K562 (cell line): ENCODE results near the gene CASTOR1. TPM values are rescaled to one million over a fixed set of nuclear protein-coding genes. Genes with fewer than 3 reads are reported as not detected.

Source experiments
- ATAC-seq: fragments of 200-7000 bp; cut with Tn5 transposase; 3 replicates; pipeline ENCODE4 v1.9.1; 2020; ENCODE audit warnings: moderate library complexity
- BruUV-seq: library from RNA; stranded (reverse); fragments of 400-500 nt; replicated peaks from 2 replicates; lab custom pipeline; 2021; lab: Mats Ljungman, UMichigan
- CTCF ChIA-PET: fragments of 300-600 bp; formaldehyde crosslinking; extraction: SDS; loops from one replicate; lab custom pipeline; 2021; ENCODE audit warnings: low intra/inter-chr PET ratio; lab: Yijun Ruan, JAX
- POLR2A ChIA-PET: fragments of 300-600, 350-650 bp; sonication (Branson Sonifier 250); formaldehyde crosslinking; extraction: SDS; loops from one replicate; lab custom pipeline; 2021; ENCODE audit warnings: antibody characterized with exemption, inconsistent platforms; lab: Yijun Ruan, JAX
- DNase-seq, 4 experiments: peaks; one replicate each; pipeline versions ENCODE4 v3.0.0 to v3.0.0-alpha.2; 2011 to 2018; ENCODE audit warnings: low spot score in 3 of 4, mixed read lengths in 3 of 4; ENCODE audit errors: extremely low read depth in 1 of 4
- FAIRE-seq: peaks from 2 replicates; lab custom pipeline; 2011; peaks lifted over from hg19 to GRCh38; lab: Jason Lieb, UNC
- H2AFZ ChIP-seq: 2 replicates; pipeline ENCODE4 v1.6.0; 2011; ENCODE audit warnings: low read depth, low read length, control low read depth, inconsistent platforms
- H3K27ac ChIP-seq: fragments of 200-600 bp; 3 replicates; pipeline ENCODE4 v1.8.0; 2011; ENCODE audit warnings: low read depth, mild to moderate bottlenecking, control low read depth, inconsistent platforms, low read length, moderate library complexity, mixed read lengths; ENCODE audit errors: extremely low read depth
- H3K27me3 ChIP-seq, 2 experiments: fragments of 300-600 bp in 1 of 2; 2 replicates in 1 of 2; 3 replicates in 1 of 2; pipeline versions ENCODE4 v1.6.0 to v1.8.0; 2011; ENCODE audit warnings: inconsistent platforms in 2 of 2, low read length in 2 of 2, mild to moderate bottlenecking in 1 of 2, mixed read lengths in 1 of 2, moderate library complexity in 1 of 2; ENCODE audit not compliant: control insufficient read depth in 2 of 2, insufficient read depth in 2 of 2
- H3K36me3 ChIP-seq: fragments of 300-600 bp; 3 replicates; pipeline ENCODE4 v1.8.0; 2011; ENCODE audit warnings: mild to moderate bottlenecking, low read length, inconsistent platforms; ENCODE audit not compliant: control insufficient read depth, insufficient read depth
- H3K4me1 ChIP-seq, 2 experiments: fragments of 200-600 bp in 1 of 2; replicated peaks in 1 of 2; 2 replicates in 1 of 2; 3 replicates in 1 of 2; pipeline versions ENCODE4 v1.5.1 to v1.8.0; 2011; ENCODE audit warnings: inconsistent platforms in 2 of 2, low read length in 2 of 2, mild to moderate bottlenecking in 1 of 2, mixed read lengths in 1 of 2, moderate library complexity in 1 of 2; ENCODE audit not compliant: control insufficient read depth in 2 of 2, insufficient read depth in 2 of 2
- H3K4me2 ChIP-seq: 2 replicates; pipeline ENCODE4 v1.6.1; 2011; ENCODE audit warnings: low read length, control low read depth, inconsistent platforms, mixed read lengths; ENCODE audit not compliant: insufficient read depth
- H3K4me3 ChIP-seq: fragments of 200-600 bp; sonication (generic), shearing (Covaris generic); 2 replicates; pipeline ENCODE4 v1.5.1; 2016; ENCODE audit warnings: control low read depth, inconsistent platforms
- H3K79me2 ChIP-seq: fragments of 200-600 bp; 3 replicates; pipeline ENCODE4 v1.8.0; 2011; ENCODE audit warnings: low read length, inconsistent platforms; ENCODE audit not compliant: control insufficient read depth, insufficient read depth
- H3K9ac ChIP-seq, 2 experiments: 2 replicates each; pipeline versions ENCODE4 v1.6.0 to v1.6.1; 2011; ENCODE audit warnings: low read depth in 2 of 2, low read length in 2 of 2, control low read depth in 1 of 2, inconsistent platforms in 1 of 2, mild to moderate bottlenecking in 1 of 2, mixed read lengths in 1 of 2; ENCODE audit not compliant: insufficient read depth in 1 of 2
- H3K9me1 ChIP-seq: one replicate; pipeline ENCODE4 v1.6.0; 2011; ENCODE audit warnings: inconsistent platforms, mild to moderate bottlenecking, low read length, moderate library complexity; ENCODE audit not compliant: control insufficient read depth, insufficient read depth
- H3K9me3 ChIP-seq: replicated peaks from 2 replicates; pipeline ENCODE4 v1.5.1; 2011; ENCODE audit warnings: low read depth, low read length, inconsistent platforms; ENCODE audit not compliant: control insufficient read depth, insufficient read depth
- H4K20me1 ChIP-seq: replicated peaks from 2 replicates; pipeline ENCODE4 v1.6.1; 2011; ENCODE audit warnings: low read length, inconsistent platforms, mixed read lengths; ENCODE audit not compliant: control insufficient read depth, insufficient read depth
- BHLHE40 ChIP-seq: IDR thresholded peaks from 2 replicates; pipeline ENCODE4 v1.6.1; 2011; ENCODE audit warnings: low read length, improper control_type of control experiment
- DACH1 ChIP-seq: fragments of 450-650 bp; IDR thresholded peaks from 2 replicates; pipeline ENCODE4 v1.6.1; 2018; ENCODE audit not compliant: partially characterized antibody
- HOXB6 ChIP-seq: fragments of 250-450 bp; sonication (Bioruptor Pico); IDR thresholded peaks from 2 replicates; pipeline ENCODE4 v1.5.1; 2022; ENCODE audit warnings: mild to moderate bottlenecking, borderline replicate concordance
- KLF6 ChIP-seq: fragments of 250-450 bp; sonication (Bioruptor Pico); IDR thresholded peaks from 2 replicates; pipeline ENCODE4 v1.4.0; 2020; ENCODE audit warnings: mild to moderate bottlenecking, moderate library complexity, borderline replicate concordance
- ZBTB7A ChIP-seq: IDR thresholded peaks from 2 replicates; pipeline ENCODE4 v1.6.1; 2011; ENCODE audit warnings: low read depth, mild to moderate bottlenecking, low read length, moderate library complexity, borderline replicate concordance; ENCODE audit not compliant: control insufficient read depth
- ZFP36 ChIP-seq: fragments of 150-350 bp; IDR thresholded peaks from 2 replicates; pipeline ENCODE4 v1.6.1; 2018; ENCODE audit warnings: low read length, low read depth; ENCODE audit not compliant: partially characterized antibody
- ZNF175 ChIP-seq: fragments of 200-800 bp; sonication (Bioruptor generic); IDR thresholded peaks from 2 replicates; pipeline ENCODE4 v1.6.1; 2016; ENCODE audit warnings: low read depth, mild to moderate bottlenecking, missing genetic modification characterization, missing compliant biosample characterization
- ZNF253 ChIP-seq: fragments of 250-450 bp; sonication (Bioruptor Pico); conservative IDR thresholded peaks from 2 replicates; pipeline ENCODE4 v1.6.1; 2021; ENCODE audit warnings: mild to moderate bottlenecking
- ZNF449 ChIP-seq: fragments of 250-450 bp; sonication (Bioruptor Pico); IDR thresholded peaks from 2 replicates; pipeline ENCODE4 v1.8.0; 2022; ENCODE audit warnings: moderate library complexity, mild to moderate bottlenecking, inconsistent platforms
- WGBS: fragments of 100-300 bp; shearing (Covaris generic); methylation state at CpG from one replicate; pipeline ENCODE4 v1.1.6; 2016; ENCODE audit warnings: low coverage, mixed read lengths; ENCODE audit not compliant: insufficient coverage; ENCODE audit errors: missing lambda C conversion rate; 5-methylcytosine and 5-hydroxymethylcytosine counted together
- in situ Hi-C: fragments of 300-500 bp; cut with MboI; formaldehyde crosslinking; loops from 4 replicates; pipeline ENCODE4 v1.15.0; 2018; ENCODE audit warnings: inconsistent platforms, mixed read lengths
- intact Hi-C: fragments of 100-400 bp; cut with micrococcal nuclease; formaldehyde crosslinking; loops from 2 replicates; pipeline ENCODE4 v1.14.2; 2022
- polyA plus RNA-seq, 8 experiments: library from polyadenylated mRNA; depleted of rRNA in 4 of 8; stranded (reverse) in 5 of 8; unstranded in 3 of 8; fragments of >200 nt; fragmentation: Nextera tagmentation in 2 of 8; fragmentation: Illumina TruSeq in 1 of 8; extraction: Ambion mirVana in 2 of 8; extraction: Trizol in 1 of 8; gene quantifications; 2 replicates each; pipeline versions ENCODE4 v1.2.1 to v1.2.3, GENCODE V29; 2011 to 2014; ENCODE audit warnings: inconsistent platforms in 1 of 8, missing spikeins in 1 of 8
- total RNA-seq, 7 experiments: library from RNA; depleted of rRNA in 6 of 7; stranded (reverse); fragments of >200 nt in 6 of 7; fragmentation: Illumina TruSeq in 2 of 7; extraction: Trizol in 2 of 7; gene quantifications; 2 replicates each; pipeline versions ENCODE4 v1.2.1 to v1.2.3, GENCODE V29; 2011 to 2021; ENCODE audit warnings: low replicate concordance in 1 of 7

The CASTOR1 gene
- total and polyA plus RNA-seq, 9 of the 15 experiments (the other 6 are each of a cell fraction or from before 2014, with no cell fraction given): 0.35 to 2.6 (median 1.1) TPM

GRCh38 chr22:30249049-30250038 lies 40.0 kb downstream of the CASTOR1 start:
- no TSS peak for BruUV-seq
- Histone ChIP-seq H3K79me2 (no peaks in the 10 kb centered on the region), H3K9me3 (no peaks in the 10 kb centered on the region), H3K27ac (no peak overlapping the region), H3K27me3 (peaks cover 0 to 27% of the 10 kb centered on the region in 2 experiments; a peak in 2 of 5 replicates), H3K4me2 (no peak overlapping the region), H2AFZ (no peak overlapping the region), H3K36me3 (no peaks in the 10 kb centered on the region), H4K20me1 (no peaks in the 10 kb centered on the region), H3K9ac (peak overlapping the region in 1 of 2 experiments; percentile 52; a peak in 1 of 4 replicates), H3K4me3 (no peak overlapping the region), H3K9me1 (no peaks in the 10 kb centered on the region), H3K4me1 (peaks cover 0 to 34% of the 10 kb centered on the region in 2 experiments; a peak in 2 of 5 replicates)
- intact Hi-C loops (no loop called here), in situ Hi-C loops (no loop called here)
- ChIA-PET CTCF (no interaction called here), POLR2A (interaction anchor here (0.6 kb wide), 1 partner anchor 8 kb away, joined by 3 read pairs; no protein-coding TSS in a partner anchor)
- 20% methylated on average over 7 of the region's 27 CpGs for WGBS
- peak; percentile 25 to 65 (median 56) for DNase-seq
- TF ChIP-seq ZBTB7A (peak; percentile 56; the same call in 1 of the 2 replicates), ZFP36 (peak; percentile 56), DACH1 (no peak)
- FAIRE-seq: no peak
- ATAC-seq: peak; percentile 61

GRCh38 chr22:30248484-30248883 lies 40.8 kb downstream of the CASTOR1 start:
- no peaks in the 10 kb centered on the region for H3K79me2 ChIP-seq
- H2AFZ ChIP-seq: no peak overlapping the region
- no TSS peak for BruUV-seq
- no peak overlapping the region for H3K27ac ChIP-seq
- H3K36me3 ChIP-seq: no peaks in the 10 kb centered on the region
- DNase-seq (no peak), FAIRE-seq (no peak), ATAC-seq (no peak)
- H3K27me3 ChIP-seq: peaks cover 0 to 35% of the 10 kb centered on the region in 2 experiments; a peak in 2 of 5 replicates
- no peak overlapping the region for H3K9ac ChIP-seq
- intact Hi-C loops: no loop called here
- CTCF ChIA-PET: no interaction called here
- no peaks in the 10 kb centered on the region for H3K9me3 ChIP-seq
- peaks cover 0 to 36% of the 10 kb centered on the region in 2 experiments; a peak in 2 of 5 replicates for H3K4me1 ChIP-seq
- H4K20me1 ChIP-seq: no peaks in the 10 kb centered on the region
- in situ Hi-C loops: no loop called here
- 0% methylated on average over 4 of the region's 6 CpGs for WGBS
- no peaks in the 10 kb centered on the region for H3K9me1 ChIP-seq
- POLR2A ChIA-PET: no interaction called here
- H3K4me2 ChIP-seq: no peak overlapping the region
- no peak overlapping the region for H3K4me3 ChIP-seq
- TF ChIP-seq KLF6 (CRISPR knock-in tag) (no peak), ZNF253 (no peak), ZNF175 (CRISPR knock-in tag) (no peak), BHLHE40 (no peak), HOXB6 (CRISPR knock-in tag) (no peak), ZNF449 (CRISPR knock-in tag) (no peak)
